GM19372 (cell line): ENCODE results near the gene PUS7.
A peak's percentile ranks its signal among the peaks of the same experiment; 100 is the strongest.
"Not testable (repeated sequence)": the region's sequence is repeated elsewhere in the genome, so short reads cannot be mapped to it uniquely, and the experiment has no call there.

ENCODE experiments used
- ATAC-seq: cut with Tn5 transposase; IDR thresholded peaks from one replicate; pipeline ENCODE4 v1.9.1; 2021; ENCODE audit warnings: mild to moderate bottlenecking, low read depth, moderate library complexity; ENCODE audit not compliant: unreplicated experiment

Gene PUS7

GRCh38 chr7:105521717-105522463, at the start of gene PUS7:
PUS7 (minus strand) TSS chr7:105522271; CDS start chr7:105508512, 13,759 bp downstream.
- peak; percentile 80 for ATAC-seq

GRCh38 chr7:105567821-105568220, 45.8 kb upstream of the PUS7 start:
- ATAC-seq = no peak

- ATAC-seq = no peak
Observed at GRCh38 chr7:105567024-105567423, 45.0 kb upstream of the PUS7 start.

GRCh38 chr7:105565190-105565589, 43.1 kb upstream of the PUS7 start:
- ATAC-seq = no peak

- ATAC-seq = no peak
Observed at GRCh38 chr7:105559926-105560325, 37.9 kb upstream of the PUS7 start.

GRCh38 chr7:105538339-105538738, 16.3 kb upstream of the PUS7 start:
- ATAC-seq = no peak

- ATAC-seq = no peak
Observed at GRCh38 chr7:105532709-105533460, 10.8 kb upstream of the PUS7 start.

- ATAC-seq = peak; percentile 89
Observed at GRCh38 chr7:105531792-105532671, 10.0 kb upstream of the PUS7 start, which contains the start of gene RINT1. RINT1 (plus strand) TSS chr7:105532201; CDS start chr7:105532316, 115 bp downstream.

GRCh38 chr7:105530546-105530945, 8.5 kb upstream of the PUS7 start:
- ATAC-seq = no peak

GRCh38 chr7:105530126-105530525, 8.1 kb upstream of the PUS7 start:
- ATAC-seq = no peak

GRCh38 chr7:105527737-105528136, 5.7 kb upstream of the PUS7 start:
- ATAC-seq = not testable (repeated sequence)

GRCh38 chr7:105524840-105525239, 2.8 kb upstream of the PUS7 start:
- no peak for ATAC-seq

- ATAC-seq = not testable (repeated sequence)
Observed at GRCh38 chr7:105524423-105524822, 2.4 kb upstream of the PUS7 start.

GRCh38 chr7:105521027-105521716, 899 bp downstream of the PUS7 start:
- ATAC-seq = peak; percentile 30

GRCh38 chr7:105520620-105521019, 1.5 kb downstream of the PUS7 start:
- ATAC-seq = not testable (repeated sequence)

GRCh38 chr7:105519353-105519752, 2.7 kb downstream of the PUS7 start:
- no peak for ATAC-seq

GRCh38 chr7:105515610-105516009, 6.5 kb downstream of the PUS7 start:
- not testable (repeated sequence) for ATAC-seq

- ATAC-seq = no peak
Observed at GRCh38 chr7:105512926-105513526, 9.0 kb downstream of the PUS7 start.

- no peak for ATAC-seq
Observed at GRCh38 chr7:105512415-105512814, 9.7 kb downstream of the PUS7 start.

GRCh38 chr7:105502173-105502572, 19.9 kb downstream of the PUS7 start:
- ATAC-seq = no peak
